ENCODE data around the gene GPER1. TPM values are rescaled to one million over a fixed set of nuclear protein-coding genes. Genes with fewer than 3 reads are reported as not detected.
"Not testable (repeated sequence)": the region's sequence is repeated elsewhere in the genome, so short reads cannot be mapped to it uniquely, and the experiment has no call there.

GPER1 gene
- total RNA-seq, 2 donors from 2014 or later = 7.2 to 20.8 TPM

- DNase-seq (no peak), ATAC-seq (no peak)
- intact Hi-C loops (cut with DNase I, micrococcal nuclease) = no loop called here
These were observed 36.3 kb downstream of the GPER1 start for GRCh38 chr7:1124164-1124563.

GRCh38 chr7:1124816-1125602, 37.1 kb downstream of the GPER1 start:
- intact Hi-C loops (cut with DNase I, micrococcal nuclease) = no loop called here
- DNase-seq = no peak

GRCh38 chr7:1125603-1125969, 37.7 kb downstream of the GPER1 start:
- ATAC-seq (no peak), DNase-seq (no peak)
- intact Hi-C loops (cut with DNase I, micrococcal nuclease) = no loop called here

More at GRCh38 chr7:1124816-1125602, 37.1 kb downstream of the GPER1 start:
- peak; percentile 59 for ATAC-seq

GRCh38 chr7:1127001-1127400, 39.1 kb downstream of the GPER1 start:
- DNase-seq (no peak), ATAC-seq (no peak)
- intact Hi-C loops (cut with DNase I, micrococcal nuclease) = no loop called here

DNA sequence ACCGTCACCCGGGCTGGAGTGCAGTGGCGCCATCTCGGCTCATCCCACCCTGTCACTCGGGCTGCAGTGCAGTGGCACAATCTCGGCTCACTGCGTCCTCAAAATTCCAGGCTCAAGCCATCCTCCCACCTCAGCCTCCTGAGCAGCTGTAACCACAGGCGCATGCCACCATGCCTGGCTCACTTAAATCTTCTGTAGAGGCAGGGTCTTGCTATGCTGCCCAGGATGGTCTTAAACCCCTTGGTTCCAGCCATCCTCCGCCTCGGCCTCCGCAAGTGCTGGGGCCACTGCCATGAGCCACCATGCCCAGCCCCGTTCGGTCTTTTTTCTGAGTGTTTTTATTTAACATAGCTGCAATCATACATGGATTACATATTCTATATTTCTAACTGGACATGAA, 41.5 kb downstream of the GPER1 start:
- intact Hi-C loops (cut with DNase I, micrococcal nuclease) = no loop called here
- ATAC-seq (no peak), DNase-seq (no peak)

- no peak for DNase-seq
- no peak for ATAC-seq
- intact Hi-C loops (cut with DNase I, micrococcal nuclease) = no loop called here
These were observed 42.4 kb downstream of the GPER1 start for GRCh38 chr7:1130021-1130990.

- intact Hi-C loops (cut with DNase I, micrococcal nuclease) = no loop called here
- ATAC-seq (no peak), DNase-seq (no peak)
These were observed 43.8 kb downstream of the GPER1 start for GRCh38 chr7:1131471-1132265.

GRCh38 chr7:1134951-1135350, 47.0 kb downstream of the GPER1 start:
- DNase-seq (no peak), ATAC-seq (no peak)
- intact Hi-C loops (cut with DNase I, micrococcal nuclease) = no loop called here

GRCh38 chr7:1136841-1137516, 49.1 kb downstream of the GPER1 start:
- intact Hi-C loops (cut with DNase I, micrococcal nuclease) = no loop called here
- no peak for ATAC-seq
- DNase-seq = peak in 1 of 2 donors; percentile 19

DNA sequence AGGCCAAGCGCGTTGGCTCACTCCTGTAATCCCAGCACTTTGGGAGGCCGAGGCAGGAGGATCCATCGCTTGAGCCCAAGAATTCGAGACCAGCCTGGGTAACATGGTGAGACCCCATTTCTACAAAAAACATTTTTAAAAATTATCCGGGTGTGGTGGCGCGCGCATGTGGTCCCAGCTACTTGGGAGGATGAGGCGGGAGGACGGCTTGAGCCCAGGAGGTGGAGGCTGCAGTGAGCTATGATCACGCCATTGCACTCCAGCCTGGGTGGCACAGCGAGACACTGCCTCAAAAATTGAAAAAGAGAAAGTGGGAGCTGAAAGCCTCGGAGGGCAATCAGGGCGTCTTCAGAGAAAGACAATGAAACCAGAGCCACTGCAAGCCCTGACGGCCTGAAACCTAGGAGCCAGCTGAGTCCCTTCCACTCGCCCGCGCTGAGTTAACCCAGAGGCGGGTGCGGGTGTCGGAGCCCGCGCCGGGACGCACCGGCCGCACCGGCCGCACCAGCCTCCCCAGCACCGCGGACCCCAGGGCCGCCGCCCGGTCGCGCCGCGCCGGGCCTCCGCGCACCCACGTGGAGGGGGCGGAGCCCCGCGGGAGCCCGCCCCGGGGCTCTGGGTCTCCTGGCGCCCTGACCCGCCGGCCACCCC, 49.7 kb downstream of the GPER1 start:
- no peak for DNase-seq
- intact Hi-C loops (cut with DNase I, micrococcal nuclease) = no loop called here

GRCh38 chr7:1140476-1141104, 52.7 kb downstream of the GPER1 start:
- DNase-seq = no peak
- ATAC-seq = no peak
- intact Hi-C loops (cut with DNase I, micrococcal nuclease) = no loop called here

More for the DNA sequence above, 49.7 kb downstream of the GPER1 start:
- peak; percentile 81 for ATAC-seq

- ATAC-seq = no peak
- no peak for DNase-seq
- intact Hi-C loops (cut with DNase I, micrococcal nuclease) = no loop called here
These were observed 53.7 kb downstream of the GPER1 start for GRCh38 chr7:1141651-1142050.

GRCh38 chr7:1142051-1142635, 54.2 kb downstream of the GPER1 start:
- ATAC-seq (no peak), DNase-seq (no peak)
- intact Hi-C loops (cut with DNase I, micrococcal nuclease) = no loop called here

GRCh38 chr7:1143031-1143430, 55.1 kb downstream of the GPER1 start:
- ATAC-seq; DNase-seq; intact Hi-C loops (cut with DNase I, micrococcal nuclease): not testable (repeated sequence)
